Sigmoid colon (tissue), 7 donors: ENCODE measurements around the gene SLX4. TPM values are rescaled to one million over a fixed set of nuclear protein-coding genes. Genes with fewer than 3 reads are reported as not detected.

Experiments used
- DNase-seq: peaks from one replicate; pipeline ENCODE4 v3.0.0-alpha.2; 2019
- H3K27ac ChIP-seq, 4 donors: fragments of 200-600 bp; sonication (generic); one replicate each; pipeline ENCODE4 v1.5.1; 2016 to 2019; ENCODE audit warnings: mild to moderate bottlenecking in 1 of 4
- H3K27me3 ChIP-seq, 3 donors: fragments of 200-600 bp; sonication (generic); one replicate each; pipeline ENCODE4 v1.5.1; 2019; ENCODE audit warnings: mild to moderate bottlenecking in 1 of 3
- H3K36me3 ChIP-seq, 4 donors: fragments of 200-600 bp; sonication (generic); one replicate each; pipeline ENCODE4 v1.5.1; 2016 to 2019
- H3K4me1 ChIP-seq, 4 donors: fragments of 200-600 bp; sonication (generic); one replicate each; pipeline ENCODE4 v1.5.1; 2017 to 2019
- H3K4me3 ChIP-seq, 4 donors: fragments of 200-600 bp; sonication (generic); one replicate each; pipeline ENCODE4 v1.5.1; 2017 to 2019; ENCODE audit warnings: mild to moderate bottlenecking in 2 of 4, moderate library complexity in 1 of 4
- H3K9me3 ChIP-seq, 4 donors: fragments of 200-600 bp in 3 of 4; sonication (generic) in 3 of 4; one replicate each; pipeline versions ENCODE4 v1.5.1 to v1.6.1; 2013 to 2019
- EP300 ChIP-seq, 4 donors: sonication (generic); formaldehyde crosslinking; IDR thresholded peaks; one replicate each; pipeline ENCODE4 v1.6.1; 2017; ENCODE audit warnings: antibody characterized with exemption in 4 of 4
- POLR2A ChIP-seq, 2 donors: fragments of 450-650 bp; IDR thresholded peaks; one replicate each; pipeline ENCODE4 v1.6.1; 2016; ENCODE audit warnings: antibody characterized with exemption in 2 of 2, mild to moderate bottlenecking in 2 of 2, moderate library complexity in 2 of 2
- POLR2AphosphoS5 ChIP-seq, 4 donors: sonication (generic); formaldehyde crosslinking; IDR thresholded peaks; one replicate each; pipeline ENCODE4 v1.6.1; 2017; ENCODE audit warnings: antibody characterized with exemption in 4 of 4
- WGBS, 2 donors: extraction: QIAGEN DNeasy Blood & Tissue Kit; methylation state at CpG; one replicate each; pipeline ENCODE4 v1.1.7; 2013; 5-methylcytosine and 5-hydroxymethylcytosine counted together
- intact Hi-C: fragments of 100-400 bp; cut with DNase I; formaldehyde crosslinking; loops from one replicate; pipeline ENCODE4 v1.15.1; 2023
- polyA plus RNA-seq, 3 donors: library from polyadenylated mRNA; stranded (reverse); fragments of 200-250 nt; gene quantifications; one replicate each; pipeline ENCODE4 v1.2.3, GENCODE V29; 2013
- total RNA-seq, 4 donors: library from RNA; depleted of rRNA; stranded (reverse); fragments of >200 nt; gene quantifications; one replicate each; pipeline ENCODE4 v1.1.0, GENCODE V29; 2016
- TF ChIP-seq, protein P1 (sequence below), 4 experiments: fragments of 450-650 bp in 3 of 4; fragments of 200-600 bp in 1 of 4; IDR thresholded peaks; one replicate each; pipeline ENCODE4 v1.5.1; 2016 to 2019; ENCODE audit warnings: antibody characterized with exemption in 4 of 4, mild to moderate bottlenecking in 3 of 4, moderate library complexity in 2 of 4
- donor health status: healthy with polysubstance abuse.
- donor health status: Bipolar disorder and iron deficiency.
- donor health status: healthy.

SLX4 gene
- total and polyA plus RNA-seq, 7 donors, result under 0.01 to 3.9 (median 2.1) TPM

GRCh38 chr16:3651461-3652372 lies 40.3 kb upstream of the SLX4 start:
- H3K27ac ChIP-seq, result no peak overlapping the region
- peak; percentile 44 for DNase-seq
- no peaks in the 10 kb centered on the region for H3K27me3 ChIP-seq
- intact Hi-C loops, result no loop called here
- no peaks in the 10 kb centered on the region for H3K4me1 ChIP-seq
- H3K4me3 ChIP-seq, result no peak overlapping the region
- H3K9me3 ChIP-seq, result no peaks in the 10 kb centered on the region
- 87% methylated on average over 18 of the region's 18 CpGs for WGBS, 2 donors
- peaks cover 1 to 28% (median 5%) of the 10 kb centered on the region in 4 donors for H3K36me3 ChIP-seq
- no peak for TF ChIP-seq EP300 (IDR thresholded peaks at IDR 0.05)
- no peak for TF ChIP-seq POLR2AphosphoS5 (IDR thresholded peaks at IDR 0.05)
- TF ChIP-seq POLR2A (IDR thresholded peaks at IDR 0.05), result no peak
- TF ChIP-seq, protein P1, sequence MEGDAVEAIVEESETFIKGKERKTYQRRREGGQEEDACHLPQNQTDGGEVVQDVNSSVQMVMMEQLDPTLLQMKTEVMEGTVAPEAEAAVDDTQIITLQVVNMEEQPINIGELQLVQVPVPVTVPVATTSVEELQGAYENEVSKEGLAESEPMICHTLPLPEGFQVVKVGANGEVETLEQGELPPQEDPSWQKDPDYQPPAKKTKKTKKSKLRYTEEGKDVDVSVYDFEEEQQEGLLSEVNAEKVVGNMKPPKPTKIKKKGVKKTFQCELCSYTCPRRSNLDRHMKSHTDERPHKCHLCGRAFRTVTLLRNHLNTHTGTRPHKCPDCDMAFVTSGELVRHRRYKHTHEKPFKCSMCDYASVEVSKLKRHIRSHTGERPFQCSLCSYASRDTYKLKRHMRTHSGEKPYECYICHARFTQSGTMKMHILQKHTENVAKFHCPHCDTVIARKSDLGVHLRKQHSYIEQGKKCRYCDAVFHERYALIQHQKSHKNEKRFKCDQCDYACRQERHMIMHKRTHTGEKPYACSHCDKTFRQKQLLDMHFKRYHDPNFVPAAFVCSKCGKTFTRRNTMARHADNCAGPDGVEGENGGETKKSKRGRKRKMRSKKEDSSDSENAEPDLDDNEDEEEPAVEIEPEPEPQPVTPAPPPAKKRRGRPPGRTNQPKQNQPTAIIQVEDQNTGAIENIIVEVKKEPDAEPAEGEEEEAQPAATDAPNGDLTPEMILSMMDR (IDR thresholded peaks at IDR 0.05), result no peak

GRCh38 chr16:3650631-3651265 lies 39.3 kb upstream of the SLX4 start:
- Histone ChIP-seq H3K27me3 (no peaks in the 10 kb centered on the region), H3K4me1 (no peaks in the 10 kb centered on the region), H3K4me3 (no peak overlapping the region), H3K27ac (no peak overlapping the region), H3K9me3 (no peaks in the 10 kb centered on the region), H3K36me3 (peaks cover 0 to 19% (median 2%) of the 10 kb centered on the region in 4 donors)
- DNase-seq, result peak; percentile 35
- TF ChIP-seq POLR2A (IDR thresholded peaks at IDR 0.05) (no peak), EP300 (IDR thresholded peaks at IDR 0.05) (no peak), POLR2AphosphoS5 (IDR thresholded peaks at IDR 0.05) (no peak)
- TF ChIP-seq, protein P1 (IDR thresholded peaks at IDR 0.05), result no peak
- intact Hi-C loops, result no loop called here
- 91 to 93% methylated on average over 13 of the region's 13 CpGs for WGBS, 2 donors

DNA sequence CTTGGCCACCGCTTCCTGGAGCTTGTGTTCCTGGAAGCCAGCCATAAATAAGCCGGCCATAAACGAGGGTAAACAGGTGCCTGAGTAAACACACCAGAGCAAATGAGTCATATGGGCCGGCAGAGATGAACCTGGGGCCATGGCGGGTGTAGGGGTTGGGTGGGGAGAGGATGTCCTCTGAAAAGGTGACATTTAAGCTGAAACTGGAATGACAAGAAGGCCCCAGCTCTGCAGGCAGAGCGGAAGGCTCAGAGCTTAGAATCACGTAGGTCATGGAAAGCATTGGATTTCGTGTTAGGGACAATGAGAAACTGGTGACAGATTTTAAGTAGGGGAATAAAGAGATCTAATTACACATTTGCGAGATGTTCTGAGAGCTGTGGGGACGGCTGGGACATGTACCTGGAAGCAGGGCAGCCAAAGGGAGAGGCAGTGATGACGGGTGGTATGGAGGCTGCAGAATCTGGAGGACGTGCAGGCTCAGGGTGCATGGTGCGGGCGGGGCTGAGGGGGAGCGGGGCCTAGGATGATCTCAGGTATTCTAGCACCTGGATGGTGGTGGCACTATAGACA lies 35.0 kb upstream of the SLX4 start:
- Histone ChIP-seq H3K4me1 (no peaks in the 10 kb centered on the region), H3K27me3 (no peaks in the 10 kb centered on the region), H3K9me3 (no peaks in the 10 kb centered on the region), H3K27ac (no peak overlapping the region), H3K4me3 (no peak overlapping the region), H3K36me3 (peaks cover 0 to 7% (median 2%) of the 10 kb centered on the region in 4 donors)
- WGBS, 2 donors, result 22 to 61% methylated on average over 15 of the region's 15 CpGs
- peak; percentile 57 for DNase-seq
- TF ChIP-seq POLR2A (IDR thresholded peaks at IDR 0.05), result no peak
- intact Hi-C loops, result no loop called here

GRCh38 chr16:3645504-3646347 lies 34.3 kb upstream of the SLX4 start:
- peak; percentile 34 for DNase-seq
- Histone ChIP-seq H3K27me3 (no peaks in the 10 kb centered on the region), H3K36me3 (peaks cover 0 to 10% (median 4%) of the 10 kb centered on the region in 4 donors), H3K4me1 (no peaks in the 10 kb centered on the region), H3K27ac (no peak overlapping the region), H3K4me3 (no peak overlapping the region), H3K9me3 (no peaks in the 10 kb centered on the region)
- intact Hi-C loops, result no loop called here
- WGBS, 2 donors, result 65 to 72% methylated on average over 19 of the region's 19 CpGs
- TF ChIP-seq, protein P1 (IDR thresholded peaks at IDR 0.05), result no peak
- TF ChIP-seq POLR2AphosphoS5 (IDR thresholded peaks at IDR 0.05) (no peak), POLR2A (IDR thresholded peaks at IDR 0.05) (no peak), EP300 (IDR thresholded peaks at IDR 0.05) (no peak)
